HG03342 (cell line): Measurements from ENCODE around the gene BBS7.

ENCODE experiments used
- ATAC-seq: cut with Tn5 transposase; IDR thresholded peaks from one replicate; pipeline ENCODE4 v1.9.1; 2021; ENCODE audit warnings: mild to moderate bottlenecking, moderate library complexity; ENCODE audit not compliant: unreplicated experiment

BBS7 gene

DNA sequence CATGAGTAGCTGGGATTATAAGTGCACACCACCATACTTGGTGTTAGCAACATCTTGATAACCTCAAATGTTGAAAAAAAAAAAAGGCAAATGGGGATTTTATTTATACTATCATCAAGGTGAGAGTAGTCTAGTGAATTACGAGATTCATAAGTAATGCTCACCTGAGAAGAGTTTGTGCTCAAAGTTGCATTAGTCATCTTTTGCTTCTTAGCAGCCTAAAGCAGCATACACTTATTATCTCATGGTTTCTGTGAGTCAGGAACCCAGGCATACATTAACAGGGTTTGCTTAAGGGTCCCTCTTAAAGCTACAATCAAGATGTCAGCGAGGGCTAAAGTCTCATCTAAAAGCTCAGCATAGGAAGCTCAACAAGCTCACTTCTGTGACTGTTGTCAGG lies 77.3 kb downstream of the BBS7 start:
- ATAC-seq = no peak

DNA sequence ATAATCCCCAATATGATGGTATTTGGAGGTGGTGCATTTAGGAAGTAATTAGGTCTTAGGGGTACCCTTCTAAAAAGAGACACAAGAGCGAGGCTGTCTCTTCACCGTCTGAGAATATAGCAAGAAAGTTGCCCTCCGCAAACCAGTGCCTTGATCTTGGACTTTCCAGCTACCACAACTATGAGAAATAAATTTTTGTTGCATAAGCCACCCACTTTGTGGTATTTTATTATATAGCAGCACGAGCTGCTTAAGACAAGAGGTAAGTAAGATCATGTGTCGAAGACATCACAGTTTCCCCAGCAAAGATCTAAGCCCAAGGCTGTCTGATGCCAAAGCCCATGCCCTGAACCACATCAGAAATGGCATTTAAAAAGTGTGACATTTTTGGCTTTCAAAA lies 78.8 kb downstream of the BBS7 start:
- no peak for ATAC-seq

DNA sequence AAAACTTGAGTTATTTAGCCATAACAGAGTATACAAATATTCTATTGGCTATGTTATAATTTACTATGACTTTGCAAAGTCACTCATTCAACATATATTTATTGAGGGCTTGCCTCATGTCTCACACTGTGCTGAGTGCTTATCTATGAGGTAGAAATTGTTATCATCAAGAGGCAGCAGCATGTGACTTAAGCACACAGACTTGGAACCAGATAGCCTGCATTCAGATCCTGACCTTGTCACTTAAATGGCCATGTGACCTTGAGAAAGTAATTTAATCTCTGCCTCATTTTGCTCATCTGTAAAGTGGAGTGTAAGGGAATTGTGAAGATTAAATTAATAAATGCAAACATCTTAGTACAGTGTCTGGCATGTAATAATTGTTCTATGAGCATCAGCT lies 79.3 kb downstream of the BBS7 start:
- no peak for ATAC-seq

DNA sequence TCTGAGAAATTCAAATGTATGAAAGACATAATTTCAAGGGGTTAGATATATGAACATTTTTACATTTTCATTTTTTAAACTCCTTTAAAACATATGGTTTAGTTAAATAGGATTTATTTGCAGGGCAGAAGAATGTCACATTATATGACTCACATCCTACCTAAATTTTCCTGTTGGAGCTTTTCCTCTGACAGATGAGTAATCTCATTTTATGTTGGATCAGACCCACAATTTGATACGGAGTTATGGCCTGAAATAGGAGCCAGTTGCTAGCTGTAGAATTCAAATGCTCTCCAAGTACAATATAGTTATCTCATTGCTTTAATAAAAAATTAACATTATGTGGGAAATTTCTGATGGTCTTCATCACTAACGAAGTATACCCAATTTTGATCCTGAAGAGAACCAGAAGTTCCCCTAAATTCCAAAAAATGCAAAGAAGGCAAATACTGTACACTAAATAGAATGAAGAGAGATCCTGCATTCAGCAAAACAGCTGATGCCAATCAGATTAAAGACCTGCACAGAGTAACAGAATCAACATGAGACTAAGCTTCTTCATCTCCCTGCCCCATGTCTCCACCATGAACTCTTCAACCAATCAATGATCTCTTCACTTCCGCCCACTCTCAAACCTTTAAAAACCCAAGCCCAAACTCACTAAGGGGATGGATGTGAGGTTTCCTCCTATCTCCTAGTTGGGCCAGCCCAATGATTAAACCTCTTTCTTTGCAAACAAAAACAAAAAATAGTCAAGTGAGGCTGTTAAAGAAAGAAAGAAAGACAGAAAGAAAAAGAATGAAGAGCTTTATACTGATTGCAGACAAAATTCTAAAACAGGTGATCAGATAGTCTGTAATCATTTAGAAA lies 80.1 kb downstream of the BBS7 start:
- ATAC-seq = no peak

DNA sequence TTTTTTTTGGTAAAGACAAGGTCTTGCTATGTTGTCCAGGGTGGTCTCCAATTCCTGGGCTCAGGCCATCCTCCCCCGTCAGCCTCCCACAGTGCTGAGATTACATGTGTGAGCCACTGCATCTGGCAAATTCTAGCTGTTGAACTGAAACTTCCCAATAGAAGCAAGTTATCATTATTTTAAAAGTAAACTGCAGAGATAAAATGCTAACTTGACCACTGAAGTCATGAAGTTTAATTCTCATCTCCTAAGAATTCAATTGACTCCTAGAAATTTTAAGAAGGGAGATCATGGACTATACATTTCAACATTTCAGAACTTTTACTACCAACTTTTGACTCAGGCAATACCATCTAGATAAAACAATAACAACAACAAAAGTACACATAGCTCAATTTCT lies 80.8 kb downstream of the BBS7 start:
- ATAC-seq = no peak

DNA sequence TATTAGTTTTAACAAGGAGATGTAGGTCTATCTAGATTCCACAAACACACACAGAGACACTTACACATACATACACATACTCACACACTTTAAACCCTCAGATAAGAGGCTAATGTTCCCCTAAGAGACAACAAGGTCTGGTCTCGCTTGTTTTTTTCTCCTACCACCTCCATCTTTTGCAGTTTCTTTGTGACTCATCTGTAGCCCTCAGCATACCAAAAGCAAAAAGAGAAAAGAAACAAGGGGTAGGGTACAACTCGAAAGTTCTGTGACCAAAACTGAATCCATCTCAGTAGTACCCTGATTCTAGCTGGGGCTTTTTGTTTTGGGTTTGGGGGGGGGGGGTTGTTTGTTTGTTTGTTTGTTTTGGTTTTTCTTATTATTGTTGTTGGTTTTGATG lies 81.4 kb downstream of the BBS7 start:
- peak; percentile 94 for ATAC-seq

DNA sequence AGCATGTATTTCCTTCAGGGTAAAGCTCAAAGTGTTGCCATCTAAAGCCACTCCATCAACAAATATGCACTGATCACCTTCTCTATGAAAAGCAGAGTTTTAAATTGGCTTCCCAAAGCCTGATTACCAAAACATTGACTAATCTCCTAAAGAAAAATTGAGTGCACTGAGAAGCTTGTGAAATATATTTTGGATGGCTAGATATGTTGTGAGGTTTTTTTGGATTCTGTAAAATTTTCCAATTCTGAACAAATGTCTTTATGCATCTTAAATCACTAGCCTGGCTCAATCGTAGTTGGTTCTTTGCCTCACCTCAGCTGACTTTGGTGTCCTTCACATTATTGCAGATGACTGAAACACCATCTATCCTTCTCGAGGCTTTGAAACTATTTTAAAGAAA lies 84.1 kb downstream of the BBS7 start:
- no peak for ATAC-seq

DNA sequence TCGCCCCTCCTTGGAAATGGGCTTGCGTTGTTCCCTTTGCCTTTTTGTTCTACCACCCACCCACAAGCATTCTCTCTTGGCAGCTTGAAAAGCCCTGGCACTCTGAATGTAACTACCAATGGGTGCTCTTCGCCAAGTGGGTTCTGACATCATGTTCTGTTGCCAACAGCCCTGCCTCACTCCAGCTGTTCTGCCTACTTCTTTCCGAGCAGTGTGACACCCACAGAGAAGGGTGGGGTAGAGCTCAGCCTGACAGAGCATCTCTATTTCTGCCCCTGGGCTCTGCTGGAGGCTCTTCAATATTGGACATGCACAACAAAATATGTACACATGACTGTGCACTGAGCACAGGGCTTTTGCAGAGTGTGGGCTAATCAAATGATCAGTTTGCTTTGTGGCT lies 84.8 kb downstream of the BBS7 start:
- ATAC-seq = no peak

DNA sequence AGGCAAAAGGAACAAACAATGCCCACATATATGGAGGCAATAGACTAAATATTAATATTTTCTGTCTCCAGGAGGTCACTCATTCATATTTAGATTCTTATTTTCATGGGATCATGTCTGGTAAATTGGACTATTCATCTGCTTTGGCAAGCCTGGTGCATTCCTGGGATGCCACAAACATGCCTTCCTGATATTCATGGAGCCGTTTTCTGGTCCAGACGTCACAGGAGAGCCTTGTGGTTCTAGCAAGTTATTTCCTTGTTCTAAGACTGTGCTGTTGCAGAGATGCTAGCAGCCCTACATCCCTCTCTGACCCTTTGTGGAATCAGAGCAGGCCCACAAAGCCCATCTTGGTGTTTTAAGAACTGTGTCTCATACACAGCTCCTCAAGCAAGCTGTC lies 85.3 kb downstream of the BBS7 start:
- ATAC-seq = no peak

DNA sequence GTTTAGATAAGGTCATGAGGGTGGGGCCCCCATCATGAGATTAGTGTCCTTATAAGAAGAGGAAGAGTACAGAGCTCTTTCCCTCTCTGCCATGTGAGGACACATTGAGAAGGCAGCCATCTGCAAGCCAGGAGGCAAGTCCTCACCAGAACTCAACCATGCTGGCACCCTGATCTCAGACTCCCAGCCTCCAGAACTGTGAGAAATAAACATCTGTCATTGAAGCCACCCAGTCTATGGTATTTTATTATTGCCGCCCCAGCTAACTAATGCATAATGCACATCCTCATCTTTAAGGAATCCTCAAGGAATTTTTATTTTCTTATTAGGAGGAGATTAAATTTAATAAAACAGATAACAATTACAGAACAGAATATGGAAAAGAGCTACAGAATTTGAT lies 85.9 kb downstream of the BBS7 start:
- no peak for ATAC-seq

DNA sequence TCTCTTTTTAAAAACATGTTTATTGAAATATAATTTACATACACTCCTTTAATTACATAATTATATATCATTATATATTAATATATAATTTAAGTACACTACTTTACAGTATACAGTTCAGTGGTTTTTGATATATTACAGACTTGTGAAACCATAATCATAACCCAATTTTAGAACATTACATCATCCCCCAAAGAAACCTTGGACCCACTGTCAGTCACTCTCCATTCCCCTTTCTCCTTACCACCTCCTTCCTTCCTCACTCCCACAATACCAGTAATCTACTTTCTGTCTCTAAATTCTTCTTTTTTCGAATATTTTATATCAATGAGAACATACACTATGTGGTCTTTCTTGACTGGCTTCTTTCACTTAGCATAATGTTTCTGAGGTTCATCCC lies 87.1 kb downstream of the BBS7 start:
- no peak for ATAC-seq

DNA sequence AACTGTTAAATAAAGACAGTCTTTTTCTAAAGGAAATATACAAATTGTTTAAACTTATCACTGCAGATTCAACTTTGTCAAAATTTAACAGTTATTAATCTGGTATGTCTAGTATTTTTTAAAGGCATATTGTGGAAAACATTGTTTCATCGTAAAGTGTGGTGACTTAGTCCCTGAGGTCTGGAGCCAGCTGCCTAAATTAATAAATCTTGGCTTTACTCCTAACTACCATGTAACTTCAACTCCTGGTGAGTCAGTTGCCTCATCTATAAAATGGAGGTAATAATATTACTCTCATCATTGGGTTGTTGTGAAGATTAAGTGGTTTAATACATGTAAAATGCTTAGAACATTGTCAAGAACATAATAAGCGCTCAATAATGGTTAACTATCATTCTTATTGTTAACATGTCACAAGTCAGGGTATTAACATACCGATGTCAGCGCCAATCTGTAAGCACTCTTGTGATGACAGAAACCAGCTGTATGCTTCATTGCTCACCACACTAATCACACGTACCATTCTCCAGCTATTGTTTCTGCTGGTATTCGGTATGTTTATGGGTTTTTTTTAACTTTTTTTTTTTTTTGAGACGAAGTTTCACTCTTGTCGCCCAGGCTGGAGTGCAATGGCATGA lies 91.2 kb downstream of the BBS7 start:
- ATAC-seq = no peak

DNA sequence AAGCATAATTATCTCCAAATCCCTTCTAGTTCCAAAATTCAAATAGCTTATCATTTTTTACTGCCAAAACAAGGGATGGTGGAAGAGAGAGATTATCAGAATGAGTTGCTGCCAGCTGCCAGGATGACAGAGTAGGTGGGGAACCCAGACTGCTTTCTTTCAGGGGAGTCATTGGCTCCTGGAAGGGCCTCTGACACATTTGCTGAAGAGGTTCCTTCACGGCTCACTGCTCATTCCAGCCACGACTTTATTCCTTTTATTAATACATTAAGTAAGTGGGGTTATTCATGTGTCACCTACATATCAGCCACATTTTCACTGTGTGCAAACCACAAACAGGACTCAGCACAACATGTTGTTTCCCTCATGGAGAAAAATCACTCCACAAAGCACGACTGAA lies 92.6 kb downstream of the BBS7 start:
- peak; percentile 76 for ATAC-seq

DNA sequence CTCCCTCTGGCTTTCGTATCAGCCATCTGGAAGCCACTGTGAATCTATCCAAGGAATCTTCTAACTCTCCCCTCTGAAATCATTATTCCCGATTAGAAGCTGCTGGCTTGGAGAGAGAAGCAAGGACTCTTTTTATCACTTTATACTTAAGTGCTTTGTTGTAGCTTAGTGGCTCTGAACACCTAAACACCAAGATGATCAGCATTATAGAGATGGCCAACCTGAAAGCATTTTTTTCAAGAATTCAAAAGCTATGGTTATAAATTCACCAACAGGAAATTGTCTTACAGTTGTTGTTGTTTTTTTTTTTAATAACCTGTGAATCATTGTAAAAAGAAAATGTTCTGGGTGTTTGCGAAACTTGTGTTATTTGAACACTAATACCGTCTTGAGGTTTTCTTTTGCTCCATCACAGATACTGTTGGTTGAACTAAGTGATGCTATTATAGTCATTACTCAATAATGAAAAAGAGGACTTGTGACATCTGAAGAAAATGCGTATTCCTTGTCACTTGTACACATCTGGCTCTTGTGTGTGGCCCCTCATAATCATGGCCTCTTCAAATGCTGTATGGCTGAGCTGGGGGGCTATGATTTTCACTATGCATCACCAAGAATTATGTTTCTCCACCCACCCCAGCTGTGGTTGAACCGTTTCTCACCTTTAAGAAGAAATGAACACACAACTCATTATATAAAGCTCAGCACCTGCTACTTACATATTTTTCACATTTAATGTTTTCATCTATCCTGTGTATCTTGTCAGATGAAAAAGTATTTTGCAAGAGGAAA lies 93.5 kb downstream of the BBS7 start:
- no peak for ATAC-seq
